HG03457 (cell line): ENCODE results near the gene LEKR1.

Source experiments
- ATAC-seq: cut with Tn5 transposase; IDR thresholded peaks from one replicate; pipeline ENCODE4 v1.9.1; 2021; ENCODE audit warnings: moderate number of reproducible peaks; ENCODE audit not compliant: unreplicated experiment

LEKR1 gene

DNA sequence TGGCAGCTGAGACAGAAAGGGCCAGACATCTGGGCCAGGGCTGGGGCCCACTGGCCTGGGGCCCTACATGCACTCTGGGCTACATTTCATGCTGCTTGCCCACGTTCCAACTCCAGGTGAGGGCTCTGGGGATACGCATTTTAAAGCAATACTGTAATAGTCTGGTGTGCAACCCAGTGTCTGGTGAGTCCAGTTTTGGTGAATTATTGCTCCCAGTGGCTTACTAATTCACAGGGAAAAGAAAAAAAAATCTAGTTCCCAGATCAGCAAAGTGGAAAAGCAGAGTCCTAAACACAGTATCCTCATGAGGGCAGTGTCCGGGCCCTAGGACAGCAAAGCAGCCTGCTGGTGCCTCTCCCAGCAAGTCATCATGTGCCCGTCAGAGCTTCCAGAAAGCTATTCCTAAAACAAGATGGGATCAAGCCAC is 251.4 kb downstream of the LEKR1 start:
- ATAC-seq: no peak

DNA sequence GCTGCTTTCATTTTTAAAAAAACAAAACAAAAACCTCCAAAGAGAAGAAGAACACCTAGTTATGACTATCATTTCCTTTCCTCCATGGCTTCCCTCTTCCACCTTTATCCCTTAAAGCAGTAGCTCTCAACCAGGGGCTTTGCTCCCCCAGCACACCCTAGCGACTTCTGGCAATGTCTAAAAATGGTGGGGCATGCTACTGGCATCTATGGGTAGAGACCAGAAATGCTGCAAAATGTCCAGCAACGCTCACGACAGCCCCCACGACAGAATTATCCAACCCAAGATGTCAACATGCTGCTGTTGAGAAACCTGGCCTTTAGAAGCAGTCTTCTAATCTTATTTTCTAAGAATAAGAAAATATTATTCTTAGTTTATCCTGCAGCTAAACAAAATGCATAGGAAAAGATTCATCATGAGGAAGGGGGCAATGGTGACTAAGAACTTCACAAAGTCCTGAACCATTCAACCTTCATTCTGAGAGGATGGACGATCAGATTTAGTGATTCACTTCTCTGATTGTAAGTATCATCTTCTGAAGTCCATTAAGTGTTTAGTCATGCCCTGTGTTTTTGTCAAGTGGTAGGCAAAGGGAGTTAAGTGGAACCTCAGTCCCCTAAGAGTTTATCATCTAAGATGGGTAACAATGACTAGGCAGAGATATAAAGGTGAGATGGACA is 252.1 kb downstream of the LEKR1 start:
- no peak for ATAC-seq

DNA sequence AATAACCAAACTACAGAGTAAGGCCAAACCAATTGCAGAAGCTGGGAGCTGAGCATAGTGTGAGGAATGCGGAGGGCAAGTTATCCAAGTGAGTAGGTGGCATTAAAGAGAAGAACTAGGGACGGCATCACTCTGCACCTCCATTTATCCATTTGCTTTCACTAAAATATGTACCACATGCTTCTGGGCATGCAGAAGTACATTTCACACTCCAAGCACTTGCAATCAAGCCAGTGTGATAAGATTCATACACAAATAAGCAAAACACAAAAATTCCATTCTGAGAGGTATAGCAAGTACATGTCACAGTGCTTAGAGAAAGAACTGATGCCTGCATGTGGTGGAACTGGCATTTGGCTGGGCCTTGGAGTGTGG is 252.6 kb downstream of the LEKR1 start:
- no peak for ATAC-seq

DNA sequence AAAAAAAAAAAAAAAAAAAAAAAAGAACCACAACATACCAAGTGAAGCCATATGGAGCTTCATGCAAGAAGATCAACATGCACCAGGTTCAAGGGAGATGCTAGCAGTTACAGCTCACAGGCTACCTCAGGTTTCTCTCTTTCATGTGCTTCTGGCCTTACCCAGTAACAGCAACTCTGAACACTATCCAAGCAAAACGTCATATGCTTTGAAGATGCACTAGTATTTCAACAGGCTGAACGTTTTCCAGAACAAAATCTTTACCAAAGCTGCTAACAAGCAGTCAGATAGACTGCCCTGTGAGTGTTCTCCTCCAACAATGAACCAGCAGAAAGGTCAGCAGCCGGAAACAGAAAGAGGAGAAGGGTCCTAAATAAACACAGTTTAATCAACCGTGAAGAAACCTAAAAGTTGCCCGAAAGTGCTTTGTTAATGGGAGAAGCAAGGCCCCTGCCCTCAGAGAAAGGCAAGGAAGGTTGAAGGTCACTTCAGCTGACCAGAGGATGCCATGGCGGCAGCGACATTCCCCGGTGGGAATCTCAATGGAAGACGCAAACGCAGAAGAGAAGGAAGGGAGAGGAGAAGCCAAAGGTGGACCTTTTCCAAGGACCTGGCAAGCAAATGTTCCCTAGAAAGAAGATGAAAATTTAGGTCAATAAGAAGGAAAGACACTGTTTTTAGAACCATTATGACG is 253.7 kb downstream of the LEKR1 start:
- no peak for ATAC-seq

DNA sequence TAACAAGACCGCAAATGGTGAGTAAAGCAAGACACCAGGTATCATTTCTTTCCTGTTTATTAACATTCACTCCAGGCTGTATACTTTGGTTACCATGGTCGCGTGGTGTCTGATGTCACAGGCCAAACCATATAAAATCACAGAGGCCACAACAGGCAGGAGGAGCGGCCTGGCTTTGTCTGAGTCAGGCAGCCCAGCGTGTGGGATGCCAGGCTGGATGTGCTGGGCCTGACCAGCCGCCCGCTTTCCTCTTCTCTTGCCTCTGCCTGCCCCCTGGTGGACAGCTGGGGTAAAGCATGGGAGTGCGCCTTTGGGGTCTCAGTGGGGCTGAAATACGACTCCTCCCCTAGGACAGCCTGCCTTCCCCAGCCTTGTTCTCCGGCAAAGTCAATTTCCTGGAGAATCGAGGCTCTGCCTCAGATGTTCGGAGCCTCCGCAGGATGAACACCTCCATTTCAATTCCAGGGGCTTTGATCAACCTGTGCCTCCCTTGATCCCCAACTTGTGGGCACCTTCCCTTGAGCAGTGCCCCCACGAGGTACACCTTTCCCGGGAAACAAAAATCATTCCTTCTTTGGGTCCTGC is 255.6 kb downstream of the LEKR1 start:
- peak; percentile 73 for ATAC-seq

DNA sequence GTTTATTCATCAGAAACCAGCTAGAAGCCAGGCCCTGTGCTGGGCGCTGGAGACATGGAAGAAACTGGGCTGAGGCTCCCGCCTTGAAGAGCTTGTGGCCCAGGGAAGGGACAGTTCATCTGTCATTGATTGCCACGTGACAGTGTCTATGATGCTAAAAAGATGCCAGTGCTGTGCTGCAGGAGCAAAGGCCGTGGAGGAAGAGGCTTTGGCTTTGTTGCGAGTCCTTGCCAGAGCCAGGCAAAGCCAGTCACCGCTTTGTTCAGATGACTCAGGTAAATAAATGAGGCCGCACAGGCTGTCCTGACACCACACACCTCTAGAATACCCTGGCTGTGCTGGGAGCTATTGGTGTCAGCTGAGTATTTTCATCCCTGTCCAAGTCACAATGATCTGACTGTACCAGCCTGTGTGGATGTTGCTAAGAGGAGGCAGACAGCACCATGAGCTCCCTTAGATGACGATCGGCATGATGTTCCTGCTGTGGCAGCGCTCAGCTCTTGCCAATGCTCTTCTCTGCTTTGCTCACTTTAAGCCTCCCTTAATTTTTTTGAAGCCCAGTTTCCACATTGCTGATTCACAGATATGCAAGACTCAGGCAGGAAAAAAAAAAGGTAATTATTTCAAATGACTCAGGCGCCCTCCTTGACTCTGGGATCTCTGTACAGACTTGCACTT is 256.3 kb downstream of the LEKR1 start:
- no peak for ATAC-seq

DNA sequence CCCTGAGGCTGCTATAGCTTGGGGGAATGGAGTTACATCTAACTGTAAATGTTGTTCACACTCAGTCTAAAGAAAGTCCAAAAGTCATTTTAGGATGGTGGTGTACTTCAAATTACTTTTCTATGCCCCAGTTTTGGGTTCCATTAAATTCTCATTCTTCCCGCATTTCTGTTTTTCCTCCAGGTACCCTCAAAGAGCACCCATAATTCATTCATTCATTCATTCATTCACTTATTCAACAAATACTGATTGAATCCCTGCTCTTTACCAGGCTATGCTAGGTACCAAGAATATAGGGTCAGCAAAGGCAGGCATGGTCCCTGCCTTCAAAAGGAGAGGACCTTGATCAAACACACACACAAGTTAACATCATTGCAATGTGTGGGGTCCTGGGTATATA is 257.7 kb downstream of the LEKR1 start:
- no peak for ATAC-seq

DNA sequence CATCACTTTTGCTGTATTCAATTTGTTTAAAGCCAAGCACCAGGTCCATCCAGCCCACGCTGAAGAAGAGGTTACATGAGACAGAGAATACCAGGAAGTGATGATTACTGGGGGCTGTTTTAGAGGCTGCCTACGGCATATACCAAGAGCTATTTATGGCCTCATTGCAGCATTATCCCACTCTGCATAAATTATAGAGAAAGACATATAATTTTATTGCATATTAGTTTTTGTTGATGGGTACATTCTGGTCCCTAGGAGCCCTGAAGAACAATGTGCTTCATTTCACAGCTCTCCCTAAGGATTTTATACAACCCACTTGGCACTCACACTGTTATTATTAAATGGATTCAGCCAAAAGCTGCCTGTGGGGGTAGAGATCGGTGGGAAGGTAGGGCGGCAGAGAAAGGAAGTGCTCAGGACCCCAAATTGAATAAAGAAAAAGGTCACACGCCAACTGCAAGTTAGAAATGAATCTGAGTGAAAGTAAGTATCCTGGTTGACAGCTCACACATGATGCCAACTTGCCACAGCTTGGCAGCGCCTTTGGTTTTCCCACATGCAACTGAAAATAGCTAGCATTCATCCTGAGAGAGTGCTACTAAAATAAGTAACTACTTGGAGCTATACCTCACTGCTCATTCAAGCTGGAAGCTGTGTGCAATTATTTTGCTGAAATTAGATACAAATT is 260.1 kb downstream of the LEKR1 start:
- ATAC-seq: no peak

DNA sequence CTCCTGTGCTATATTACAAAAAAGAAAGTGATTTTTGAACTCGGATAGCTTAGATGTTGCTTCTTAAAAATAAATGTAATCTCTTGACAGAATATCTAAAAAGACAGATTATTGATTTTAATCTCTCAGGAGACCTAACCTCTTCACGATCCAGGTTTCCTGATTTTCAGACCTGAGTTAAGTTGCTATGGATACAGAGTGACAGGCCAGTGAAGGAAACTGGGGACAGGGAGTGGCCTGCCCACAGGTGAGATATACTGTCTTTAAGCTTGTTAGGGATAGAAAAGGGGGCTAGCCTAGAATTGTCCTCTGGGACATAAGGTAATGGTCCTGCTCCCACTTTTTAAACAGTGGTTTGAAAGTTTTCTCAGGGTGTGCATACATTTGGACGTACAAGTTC is 260.6 kb downstream of the LEKR1 start:
- no peak for ATAC-seq

DNA sequence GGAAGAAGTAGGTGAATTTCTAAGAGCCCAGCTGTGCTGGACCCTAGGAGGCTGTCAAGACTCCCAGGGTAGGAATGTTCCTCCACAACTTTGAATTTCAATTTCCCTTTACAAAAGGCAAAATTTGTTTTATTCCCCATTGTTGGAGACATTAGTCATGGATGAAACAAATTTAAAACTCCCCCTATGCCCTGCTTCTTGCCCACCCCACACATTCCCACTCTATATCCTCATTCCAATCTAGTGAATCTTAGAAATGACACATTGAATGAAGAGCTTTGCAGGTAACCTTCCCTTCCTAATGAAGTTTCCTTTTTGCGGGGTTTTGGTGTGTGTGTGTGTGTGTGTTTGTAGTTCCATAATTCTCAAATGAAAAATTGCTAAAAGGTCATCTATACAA is 261.2 kb downstream of the LEKR1 start:
- no peak for ATAC-seq

DNA sequence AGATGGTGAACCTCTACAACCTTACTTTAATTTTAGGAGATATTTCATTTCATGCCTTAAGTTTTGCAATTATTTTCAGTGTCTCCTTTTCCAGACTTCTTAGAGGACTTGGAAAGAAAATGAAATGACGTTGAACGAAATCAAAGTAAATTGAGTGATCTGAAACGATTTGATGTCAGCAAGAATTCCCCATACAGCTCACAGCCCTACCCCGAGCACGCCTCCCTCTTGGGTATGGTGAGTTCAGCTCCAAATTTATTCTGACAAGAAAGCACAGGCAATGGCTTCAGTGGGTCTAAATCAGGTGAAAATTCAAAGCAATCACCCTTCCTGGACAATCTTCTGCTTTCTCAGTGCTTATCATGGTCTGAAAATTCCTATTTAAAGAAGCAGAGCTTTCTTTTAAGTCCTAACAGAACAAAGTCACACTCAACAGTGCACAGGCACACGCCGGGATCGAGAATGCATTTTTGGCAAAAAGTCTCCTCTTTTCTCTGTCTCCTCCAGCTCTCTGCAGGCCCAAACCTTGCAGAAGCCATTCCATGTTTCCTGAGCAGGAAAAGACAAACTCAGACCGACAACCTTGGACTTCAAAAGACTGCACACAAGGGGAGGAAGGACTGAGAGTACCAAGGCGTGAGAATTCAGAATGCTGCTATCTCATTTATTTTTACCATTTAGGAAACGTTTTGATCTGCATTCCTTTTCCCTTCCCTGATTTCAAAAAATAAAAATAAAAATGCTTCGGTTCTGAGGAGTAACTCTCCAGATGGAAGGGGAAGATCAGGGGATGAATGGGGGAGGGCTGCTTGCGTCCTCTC is 261.8 kb downstream of the LEKR1 start:
- ATAC-seq: no peak

DNA sequence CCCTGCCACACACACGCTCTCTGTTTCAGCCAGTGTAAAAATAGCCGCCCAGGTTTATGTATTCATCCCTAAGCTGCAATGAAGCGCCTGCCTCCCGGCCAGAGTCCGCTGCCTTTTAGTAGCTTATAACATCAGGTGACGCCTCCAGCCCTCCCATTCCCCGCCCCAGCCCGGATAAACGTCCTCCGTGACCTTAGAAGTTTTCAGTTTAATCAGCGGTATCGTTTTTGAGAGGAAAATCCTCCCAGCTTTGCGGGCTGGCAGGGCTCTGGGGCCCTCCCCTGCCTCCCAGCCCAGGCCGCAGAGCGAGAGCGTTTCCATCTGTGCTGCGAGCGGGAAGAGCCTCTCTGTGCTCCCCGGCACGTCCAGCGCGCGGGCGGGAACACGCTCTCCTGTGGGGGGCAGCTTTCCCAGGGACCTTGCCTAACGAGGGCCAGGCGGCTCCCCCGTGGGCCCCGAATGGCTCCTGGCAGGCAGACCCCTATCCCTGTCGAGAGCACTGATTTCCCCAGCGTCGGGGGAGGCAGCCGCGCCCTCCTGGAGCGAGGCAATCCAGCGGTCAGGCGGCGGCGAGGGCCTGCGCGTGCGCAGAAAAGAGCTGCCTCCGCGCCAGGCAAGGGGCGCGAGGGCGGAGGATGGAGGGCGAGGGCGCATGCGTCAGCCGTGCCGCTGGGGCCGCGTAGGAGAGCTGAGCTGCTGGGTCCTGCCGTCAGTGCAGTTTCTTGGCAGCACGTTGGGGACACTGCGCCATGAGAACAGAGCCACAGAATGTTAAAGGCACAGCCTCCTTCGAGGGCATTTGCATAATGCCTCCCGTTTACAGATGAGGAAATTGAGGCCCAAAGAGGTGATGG is 262.7 kb downstream of the LEKR1 start:
- peak; percentile 55 for ATAC-seq

DNA sequence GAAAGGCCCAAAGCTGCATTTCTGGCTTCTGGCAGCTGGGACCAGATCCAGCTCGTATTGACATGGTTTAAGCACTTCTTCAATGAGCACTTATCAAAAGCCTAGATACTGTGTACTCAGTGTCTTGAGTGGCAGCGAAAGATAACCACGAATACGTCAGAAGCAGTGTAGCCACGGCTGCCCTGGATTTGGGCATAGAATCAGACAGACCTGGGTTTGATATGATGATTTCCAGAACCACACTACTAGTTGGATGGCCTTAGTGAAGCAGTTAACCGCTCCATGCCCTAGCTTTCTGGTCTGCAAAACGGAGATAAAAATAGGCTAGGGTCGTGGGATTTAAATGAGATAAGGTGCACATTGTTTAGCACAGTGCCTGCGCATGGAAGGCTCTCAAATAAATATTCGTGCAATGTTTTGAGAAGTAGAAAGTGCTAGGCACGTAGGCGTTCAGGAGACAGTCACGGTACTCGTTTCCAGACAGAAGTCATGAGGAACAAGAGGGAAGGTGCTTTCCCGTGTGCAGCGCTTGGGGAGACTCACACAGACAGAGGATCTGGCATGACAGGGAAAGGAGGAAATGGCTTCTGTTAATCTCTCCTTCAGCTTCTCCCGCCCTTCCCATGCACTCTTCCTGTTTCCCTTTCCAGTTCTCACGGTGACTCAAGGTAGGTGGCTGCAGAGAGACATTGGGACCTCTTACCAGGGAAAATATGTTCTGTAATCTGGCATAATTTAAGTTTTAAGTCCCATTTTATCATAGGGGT is 263.5 kb downstream of the LEKR1 start:
- peak; percentile 18 for ATAC-seq

DNA sequence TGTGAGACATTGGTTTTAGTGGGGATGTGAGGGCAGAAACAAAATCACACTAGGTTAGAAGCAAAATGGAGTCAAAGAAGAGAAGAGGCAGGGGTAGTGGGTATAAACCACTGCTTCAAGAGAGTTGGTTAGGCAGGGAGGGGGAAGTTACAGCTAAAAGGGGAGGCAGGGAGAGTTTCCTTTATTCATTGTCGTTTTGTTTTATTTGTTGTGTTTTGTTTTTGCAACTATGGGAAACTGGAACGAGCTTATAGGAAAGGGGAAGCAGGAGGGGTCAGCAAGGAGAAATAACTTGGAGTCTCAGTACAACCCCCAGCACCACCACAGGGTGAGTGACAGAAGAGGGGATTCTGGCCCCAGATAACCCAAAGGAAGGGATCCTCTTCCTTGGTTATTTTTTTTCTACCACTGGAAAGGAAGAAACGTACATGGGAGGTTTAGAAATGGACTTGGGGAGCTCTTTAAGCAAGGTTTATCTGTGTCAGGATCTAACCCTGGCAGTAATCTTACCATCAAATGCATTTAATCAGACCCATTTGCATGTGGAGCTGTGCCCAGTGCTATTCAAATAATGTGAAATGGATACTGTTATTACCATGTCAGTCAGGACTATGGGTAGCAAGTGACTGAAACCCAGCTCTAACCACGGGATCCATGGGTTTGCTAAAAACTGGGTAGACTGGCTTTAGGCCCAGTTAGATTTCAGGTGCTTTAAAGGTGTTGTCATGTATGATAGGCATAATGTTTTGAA is 265.1 kb downstream of the LEKR1 start:
- ATAC-seq: no peak

DNA sequence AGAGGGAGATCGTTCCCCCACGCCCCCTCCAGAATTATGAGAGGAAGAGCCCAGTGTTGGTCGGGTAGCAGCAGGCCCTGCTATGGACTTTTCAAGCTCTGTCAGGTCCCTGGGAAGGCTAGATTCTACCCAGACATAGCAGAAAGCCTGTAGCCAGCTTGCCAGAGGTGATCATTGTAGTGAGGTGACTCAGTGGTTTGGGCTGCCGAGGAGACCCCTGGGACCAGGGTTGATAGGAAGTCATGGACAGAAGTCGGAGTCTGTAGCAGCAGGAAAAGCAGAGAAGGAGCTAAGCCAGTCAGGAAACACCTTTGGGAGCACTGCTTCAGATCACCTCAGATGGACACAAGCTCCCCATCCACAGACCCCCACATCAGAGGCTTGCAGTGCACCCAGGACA is 266.1 kb downstream of the LEKR1 start:
- ATAC-seq: no peak

DNA sequence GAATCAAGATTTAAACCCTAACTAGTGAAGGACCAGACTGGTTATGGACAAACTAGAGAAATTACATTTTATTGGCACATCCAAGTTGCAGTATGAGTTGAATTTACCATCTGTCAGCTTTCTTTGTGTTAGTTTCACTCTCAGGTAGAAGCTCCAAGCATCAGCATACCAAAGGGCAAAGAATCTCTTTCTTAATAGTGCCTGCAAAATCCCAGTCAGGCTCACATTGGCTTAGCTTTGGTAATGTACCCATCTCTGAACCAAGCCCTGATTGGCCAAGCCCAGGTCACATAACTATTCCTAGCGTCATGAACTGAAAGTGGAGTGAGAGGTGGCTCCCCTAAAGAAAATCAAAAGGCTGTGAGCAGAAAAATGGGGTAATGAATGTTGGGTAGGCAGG is 266.9 kb downstream of the LEKR1 start:
- ATAC-seq: no peak

DNA sequence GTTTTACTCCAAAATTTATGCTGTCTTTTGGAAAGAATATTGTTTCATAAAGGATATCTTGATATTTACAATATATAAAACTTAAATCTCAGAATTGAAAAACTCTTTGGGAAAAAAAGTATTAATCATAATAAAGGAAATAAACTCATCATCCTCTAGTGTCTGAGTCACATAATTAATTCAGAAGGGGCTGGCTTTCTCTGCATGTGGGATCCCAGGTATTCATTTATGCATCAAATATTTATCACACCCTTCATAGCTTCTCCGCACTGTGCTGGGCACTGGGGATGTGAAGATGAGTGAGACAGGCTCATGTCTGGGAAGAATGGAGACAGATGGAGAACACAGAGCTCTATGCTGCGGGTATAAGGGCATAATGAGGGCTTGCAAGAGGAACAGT is 268.1 kb downstream of the LEKR1 start:
- ATAC-seq: no peak
